GM19025 (cell line): ENCODE data around the gene XXYLT1.
"Not testable (repeated sequence)": the region's sequence is repeated elsewhere in the genome, so short reads cannot be mapped to it uniquely, and the experiment has no call there.

ENCODE experiments used
- ATAC-seq: cut with Tn5 transposase; IDR thresholded peaks from one replicate; pipeline ENCODE4 v1.9.1; 2021; ENCODE audit warnings: mild to moderate bottlenecking, low read depth, moderate library complexity; ENCODE audit not compliant: unreplicated experiment

XXYLT1 gene

GRCh38 chr3:195058336-195059005 is 212.5 kb downstream of the XXYLT1 start:
- no peak for ATAC-seq

GRCh38 chr3:195057716-195058115 is 213.2 kb downstream of the XXYLT1 start:
- no peak for ATAC-seq

GRCh38 chr3:195056506-195056905 is 214.5 kb downstream of the XXYLT1 start:
- no peak for ATAC-seq

- no peak for ATAC-seq
Observed at GRCh38 chr3:195054311-195054710, 216.6 kb downstream of the XXYLT1 start.

- ATAC-seq: no peak
Observed at GRCh38 chr3:195052939-195053338, 218.0 kb downstream of the XXYLT1 start.

GRCh38 chr3:195050296-195050695 is 220.7 kb downstream of the XXYLT1 start:
- ATAC-seq: not testable (repeated sequence)

- no peak for ATAC-seq
Observed at GRCh38 chr3:195048059-195048905, 222.7 kb downstream of the XXYLT1 start.

- ATAC-seq: no peak
Observed at GRCh38 chr3:195047536-195047935, 223.4 kb downstream of the XXYLT1 start.

GRCh38 chr3:195046441-195046840 is 224.5 kb downstream of the XXYLT1 start:
- no peak for ATAC-seq

GRCh38 chr3:195045481-195046210 is 225.3 kb downstream of the XXYLT1 start:
- ATAC-seq: no peak

- ATAC-seq: no peak
Observed at GRCh38 chr3:195044411-195044810, 226.5 kb downstream of the XXYLT1 start.

GRCh38 chr3:195043607-195044339 is 227.2 kb downstream of the XXYLT1 start:
- ATAC-seq: no peak

- ATAC-seq: no peak
Observed at GRCh38 chr3:195042743-195043606, 228.0 kb downstream of the XXYLT1 start.

GRCh38 chr3:195041871-195042742 is 228.9 kb downstream of the XXYLT1 start:
- ATAC-seq: no peak

- ATAC-seq: no peak
Observed at GRCh38 chr3:195040773-195041520, 230.0 kb downstream of the XXYLT1 start.

GRCh38 chr3:195040094-195040493 is 230.9 kb downstream of the XXYLT1 start:
- no peak for ATAC-seq

- no peak for ATAC-seq
Observed at GRCh38 chr3:195039180-195039843, 231.6 kb downstream of the XXYLT1 start.
